GM18951 (cell line): Measurements from ENCODE around the gene ATP9B.

Experiments
- POLR2A ChIP-seq: IDR thresholded peaks from 4 replicates; pipeline ENCODE4 v1.6.1; 2011; ENCODE audit warnings: mild to moderate bottlenecking; ENCODE audit not compliant: insufficient read length, insufficient read depth; ENCODE audit errors: extremely low read depth
- in situ Hi-C: fragments of 300-500 bp; cut with MboI; formaldehyde crosslinking; loops from one replicate; pipeline ENCODE4 v1.12.0; 2022; ENCODE audit warnings: low sequenced_read_pairs, mixed read lengths, inconsistent platforms; ENCODE audit not compliant: unreplicated experiment

Gene ATP9B

DNA sequence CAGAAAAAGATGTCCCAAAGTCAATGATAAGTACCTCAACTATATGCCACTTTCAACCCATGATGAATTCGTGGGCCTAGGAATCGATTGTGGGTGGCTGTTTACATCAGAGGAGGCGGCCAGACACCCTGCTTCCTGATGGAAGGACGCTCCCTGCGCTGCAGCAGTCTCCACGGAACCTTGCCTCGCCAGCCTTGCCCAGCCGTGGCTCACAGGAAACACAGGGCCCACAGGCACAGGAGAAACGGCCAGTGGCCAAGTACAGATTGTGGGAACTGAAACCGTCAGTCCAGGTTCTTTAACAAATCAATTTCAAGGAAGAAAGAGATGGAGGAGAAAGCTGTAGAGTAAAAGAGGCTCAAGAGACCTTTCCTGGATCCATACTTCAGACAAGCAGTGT is 225.0 kb downstream of the ATP9B start:
- no peak for TF ChIP-seq POLR2A
- in situ Hi-C loops: no loop called here

- TF ChIP-seq POLR2A: no peak
- in situ Hi-C loops: no loop called here
These were observed 230.1 kb downstream of the ATP9B start for GRCh38 chr18:79299272-79299671.

- in situ Hi-C loops: no loop called here
- no peak for TF ChIP-seq POLR2A
These were observed 230.5 kb downstream of the ATP9B start for GRCh38 chr18:79299711-79300110.

DNA sequence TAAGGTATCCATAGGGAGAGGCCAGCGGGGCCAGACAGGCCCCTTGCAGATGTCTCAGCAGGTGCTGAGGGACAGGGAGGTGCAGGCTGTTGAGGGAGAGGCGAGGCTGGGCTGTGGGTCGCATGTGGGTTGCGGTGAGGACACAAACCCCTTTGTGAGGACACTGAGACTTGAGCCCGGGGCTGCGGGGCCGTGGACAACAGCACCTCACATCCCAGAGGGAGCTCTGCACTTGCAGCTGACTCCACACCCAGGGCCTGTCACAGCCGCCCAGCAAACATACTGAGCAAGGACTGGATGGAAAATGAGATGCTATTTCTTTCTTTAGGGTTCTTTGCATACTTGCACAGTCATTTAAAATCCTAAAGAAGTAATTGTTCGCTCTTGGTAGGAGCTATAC is 231.2 kb downstream of the ATP9B start:
- TF ChIP-seq POLR2A: no peak
- in situ Hi-C loops: no loop called here

GRCh38 chr18:79302120-79302519 is 232.9 kb downstream of the ATP9B start:
- TF ChIP-seq POLR2A: no peak
- in situ Hi-C loops: no loop called here

- TF ChIP-seq POLR2A: no peak
- in situ Hi-C loops: no loop called here
These were observed 236.7 kb downstream of the ATP9B start for GRCh38 chr18:79305911-79306310.

DNA sequence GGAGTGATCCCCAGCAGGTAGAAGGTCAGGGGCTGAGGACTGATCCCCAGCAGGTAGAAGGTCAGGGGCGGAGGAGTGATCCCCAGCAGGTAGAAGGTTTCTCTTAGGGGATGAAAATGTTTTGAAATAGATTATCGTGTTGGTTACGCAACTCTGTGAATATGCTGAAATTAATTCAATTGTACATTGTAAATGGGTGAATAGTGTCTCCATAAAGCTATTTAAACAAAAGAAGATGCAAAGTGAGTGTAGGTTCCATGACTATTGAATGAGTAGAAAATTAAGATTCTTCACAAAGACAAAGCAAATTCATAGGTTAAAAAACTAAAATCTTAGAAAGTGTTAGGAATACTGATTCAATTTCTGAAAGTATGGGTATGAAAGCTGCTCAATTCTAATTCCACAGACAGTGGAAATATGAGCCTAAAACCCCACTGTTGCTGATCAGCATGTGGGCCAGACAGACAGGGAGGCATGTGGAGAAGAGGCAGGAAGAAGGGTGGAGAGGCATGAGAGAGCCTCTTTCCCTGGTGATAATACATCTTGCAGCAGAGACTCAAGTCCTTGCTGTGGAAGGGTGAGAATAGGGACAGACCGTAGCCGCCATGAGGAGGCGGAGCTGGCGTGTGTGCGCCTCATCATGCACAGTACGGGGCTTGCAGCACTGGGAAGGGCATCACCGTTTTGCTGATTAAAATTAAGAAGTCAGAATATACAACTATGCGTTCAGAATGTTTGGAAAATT is 240.6 kb downstream of the ATP9B start:
- in situ Hi-C loops: no loop called here
- no peak for TF ChIP-seq POLR2A

DNA sequence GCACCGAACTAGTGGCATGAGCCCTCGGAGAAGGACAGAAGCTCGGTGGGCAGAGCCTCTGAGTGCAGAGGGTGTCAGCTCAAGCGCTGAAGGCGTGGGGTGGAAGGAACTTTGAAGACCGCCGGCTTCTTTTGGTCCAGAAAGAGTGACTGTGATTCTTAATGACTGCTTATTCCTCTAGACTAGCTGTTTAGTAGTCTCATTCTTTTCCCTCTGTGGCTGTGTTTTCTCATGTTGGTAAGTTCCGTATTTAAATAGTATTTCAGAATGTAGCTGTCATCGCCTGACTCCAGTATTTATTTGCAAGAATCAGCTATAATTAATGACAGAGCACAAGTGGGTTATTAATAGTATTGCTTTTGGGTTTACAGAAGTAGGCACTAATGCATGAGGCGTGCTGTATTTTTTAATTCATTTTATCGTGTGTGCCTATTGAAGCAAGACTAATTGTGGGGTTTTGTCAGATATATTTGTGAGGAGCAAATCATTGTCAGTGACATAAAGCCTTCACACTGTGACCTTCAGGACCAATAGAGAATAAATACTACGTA is 245.7 kb downstream of the ATP9B start:
- TF ChIP-seq POLR2A: no peak
- in situ Hi-C loops: no loop called here

DNA sequence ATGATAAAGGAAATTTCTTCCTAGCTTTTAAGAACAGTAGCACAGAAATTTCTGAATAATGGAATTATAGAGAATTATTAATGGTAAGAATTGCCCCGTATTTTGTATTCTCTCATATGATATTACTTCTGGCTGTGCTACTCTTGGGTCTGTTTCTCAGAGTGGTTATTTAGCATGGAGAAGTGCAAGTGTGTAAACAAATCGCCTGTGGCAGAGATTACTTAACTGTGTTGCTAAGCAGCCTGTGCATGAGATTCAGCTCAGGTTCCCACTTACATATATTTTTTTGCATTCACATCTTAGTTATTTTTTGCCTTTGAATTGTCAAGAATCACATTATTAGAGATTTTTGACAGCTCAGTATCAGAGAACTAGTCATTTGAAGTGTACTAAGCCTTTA is 246.4 kb downstream of the ATP9B start:
- in situ Hi-C loops: no loop called here
- no peak for TF ChIP-seq POLR2A

GRCh38 chr18:79317703-79318102 is 248.5 kb downstream of the ATP9B start:
- no peak for TF ChIP-seq POLR2A

GRCh38 chr18:79318142-79318673 is 249.0 kb downstream of the ATP9B start:
- no peak for TF ChIP-seq POLR2A
- in situ Hi-C loops: no loop called here

More at GRCh38 chr18:79317703-79318102, 248.5 kb downstream of the ATP9B start:
- in situ Hi-C loops: no loop called here

DNA sequence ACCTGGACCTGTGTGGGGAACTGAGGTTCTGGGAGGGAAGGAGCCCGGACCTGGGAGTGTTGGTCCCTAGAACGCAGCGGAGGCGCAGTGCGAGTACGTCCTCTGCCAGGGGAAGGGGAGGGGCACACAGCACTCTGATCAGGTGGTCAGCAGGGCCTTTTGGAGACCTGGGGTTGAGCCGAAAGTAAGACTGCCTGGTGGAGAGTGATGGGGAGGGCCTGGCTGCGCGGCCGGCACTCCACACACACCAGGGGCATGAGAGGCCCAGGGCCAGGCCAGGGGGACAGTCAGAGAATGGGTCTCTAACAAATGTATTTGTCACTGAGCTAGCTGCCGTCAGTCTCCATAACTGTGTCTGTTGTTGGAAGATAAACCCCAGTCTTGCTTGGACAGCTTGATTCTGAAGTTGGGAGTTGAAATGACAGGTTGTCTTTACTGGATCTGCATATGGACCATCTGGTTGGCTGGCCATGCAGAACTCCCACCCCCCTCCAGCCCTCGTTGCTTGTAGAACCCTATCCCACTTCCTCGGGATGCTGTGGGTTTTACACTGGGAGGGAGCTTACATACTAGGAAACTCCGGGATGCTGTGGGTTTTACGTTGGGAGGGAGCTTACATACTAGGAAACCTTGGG is 251.1 kb downstream of the ATP9B start:
- in situ Hi-C loops: no loop called here
- TF ChIP-seq POLR2A: no peak

GRCh38 chr18:79321625-79322405 is 252.6 kb downstream of the ATP9B start:
- TF ChIP-seq POLR2A: no peak
- in situ Hi-C loops: no loop called here
